ENCODE data around the gene SERTAD4. TPM values are rescaled to one million over a fixed set of nuclear protein-coding genes. Genes with fewer than 3 reads are reported as not detected.
A peak's percentile ranks its signal among the peaks of the same experiment; 100 is the strongest.

Gene SERTAD4
- total RNA-seq, 4 donors from 2014 or later: 0.60 to 6.7 (median 2.0) TPM

DNA sequence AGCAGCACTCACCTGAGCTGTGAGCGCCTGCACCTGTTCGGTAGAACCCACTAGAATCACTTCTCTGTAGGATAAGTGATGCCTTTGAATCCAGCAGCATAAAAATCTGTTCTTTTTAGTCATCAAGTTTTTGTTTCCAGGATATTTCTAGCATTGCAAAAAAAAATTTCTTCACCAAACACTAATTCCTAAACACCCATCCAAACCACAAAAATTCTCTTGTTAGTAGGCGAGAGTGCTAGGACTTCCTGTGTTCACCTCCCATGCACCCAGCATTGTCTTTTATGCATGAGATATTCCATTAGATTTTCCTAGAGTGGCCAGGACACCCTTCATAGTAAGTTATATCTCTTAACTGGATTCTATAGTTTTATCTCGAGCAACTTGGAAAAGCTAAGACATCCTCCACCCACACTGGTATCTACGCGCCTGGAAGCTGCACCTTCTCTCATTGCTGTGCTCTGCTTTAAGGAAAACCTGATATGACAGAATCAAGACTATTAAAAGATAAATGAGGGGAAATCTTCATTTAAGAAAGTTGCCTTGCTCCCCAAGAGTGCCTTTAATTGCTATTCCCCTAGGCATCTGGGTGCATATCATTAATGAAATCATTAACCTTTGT, 12.3 kb downstream of the SERTAD4 start:
- DNase-seq: no peak
- no peaks in the 10 kb centered on the region for H3K27me3 ChIP-seq
- H3K4me1 ChIP-seq: peaks cover 0 to 6% (median 3%) of the 10 kb centered on the region in 4 donors
- H3K4me3 ChIP-seq: no peak overlapping the region
- in situ Hi-C loops (cut with MboI; ENCODE audit: low pct_ligation_motif_present in 1 of 4, low pct_unique_long_range_greater_than_20kb in 1 of 4, low sequenced_read_pairs in 3 of 4): no loop called here
- H3K36me3 ChIP-seq: no peaks in the 10 kb centered on the region
- no peaks in the 10 kb centered on the region for H3K9me3 ChIP-seq
- intact Hi-C loops (cut with DNase I; ENCODE audit: low total_unique reads): no loop called here
- TF ChIP-seq, protein P1, sequence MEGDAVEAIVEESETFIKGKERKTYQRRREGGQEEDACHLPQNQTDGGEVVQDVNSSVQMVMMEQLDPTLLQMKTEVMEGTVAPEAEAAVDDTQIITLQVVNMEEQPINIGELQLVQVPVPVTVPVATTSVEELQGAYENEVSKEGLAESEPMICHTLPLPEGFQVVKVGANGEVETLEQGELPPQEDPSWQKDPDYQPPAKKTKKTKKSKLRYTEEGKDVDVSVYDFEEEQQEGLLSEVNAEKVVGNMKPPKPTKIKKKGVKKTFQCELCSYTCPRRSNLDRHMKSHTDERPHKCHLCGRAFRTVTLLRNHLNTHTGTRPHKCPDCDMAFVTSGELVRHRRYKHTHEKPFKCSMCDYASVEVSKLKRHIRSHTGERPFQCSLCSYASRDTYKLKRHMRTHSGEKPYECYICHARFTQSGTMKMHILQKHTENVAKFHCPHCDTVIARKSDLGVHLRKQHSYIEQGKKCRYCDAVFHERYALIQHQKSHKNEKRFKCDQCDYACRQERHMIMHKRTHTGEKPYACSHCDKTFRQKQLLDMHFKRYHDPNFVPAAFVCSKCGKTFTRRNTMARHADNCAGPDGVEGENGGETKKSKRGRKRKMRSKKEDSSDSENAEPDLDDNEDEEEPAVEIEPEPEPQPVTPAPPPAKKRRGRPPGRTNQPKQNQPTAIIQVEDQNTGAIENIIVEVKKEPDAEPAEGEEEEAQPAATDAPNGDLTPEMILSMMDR (IDR thresholded peaks at IDR 0.05): no peak
- WGBS, 2 donors (ENCODE audit: low coverage in 1 of 2): 83 to 87% methylated on average over 6 of the region's 6 CpGs
- no peak overlapping the region for H3K27ac ChIP-seq

DNA sequence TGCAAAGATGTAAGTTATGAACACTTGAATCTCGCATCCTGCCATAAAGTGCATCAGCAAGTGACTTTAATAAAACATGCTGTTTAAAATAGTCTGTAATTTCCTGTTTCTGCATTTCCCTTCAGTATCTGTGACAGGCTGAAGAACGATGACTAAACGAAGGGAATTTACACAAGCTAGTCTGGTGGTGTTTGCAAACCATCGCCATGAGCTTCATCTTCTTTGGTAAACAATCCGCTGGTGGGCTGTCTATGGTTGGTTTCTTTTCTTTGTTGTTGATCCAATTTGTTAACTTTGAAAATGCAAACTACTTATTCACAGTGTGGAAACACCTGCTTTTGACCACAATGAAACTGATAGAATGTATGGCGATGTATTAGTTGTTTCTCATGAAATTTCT, 13.9 kb downstream of the SERTAD4 start:
- Histone ChIP-seq H3K4me3 (no peak overlapping the region), H3K36me3 (no peaks in the 10 kb centered on the region), H3K27ac (no peak overlapping the region), H3K27me3 (no peaks in the 10 kb centered on the region), H3K4me1 (peaks cover 0 to 12% (median 11%) of the 10 kb centered on the region in 4 donors), H3K9me3 (no peaks in the 10 kb centered on the region)
- in situ Hi-C loops (cut with MboI; ENCODE audit: low pct_ligation_motif_present in 1 of 4, low pct_unique_long_range_greater_than_20kb in 1 of 4, low sequenced_read_pairs in 3 of 4): no loop called here
- whole genome bisulfite sequencing, 2 donors (ENCODE audit: low coverage in 1 of 2): 54 to 59% methylated on average over 6 of the region's 6 CpGs
- intact Hi-C loops (cut with DNase I; ENCODE audit: low total_unique reads): no loop called here
- no peak for DNase-seq
- TF ChIP-seq POLR2AphosphoS5 (IDR thresholded peaks at IDR 0.05): no peak
- TF ChIP-seq, protein P1 (IDR thresholded peaks at IDR 0.05): no peak
- no peak for TF ChIP-seq POLR2A (IDR thresholded peaks at IDR 0.05)
- no peak for TF ChIP-seq EP300 (IDR thresholded peaks at IDR 0.05; ENCODE audit: low read depth)

DNA sequence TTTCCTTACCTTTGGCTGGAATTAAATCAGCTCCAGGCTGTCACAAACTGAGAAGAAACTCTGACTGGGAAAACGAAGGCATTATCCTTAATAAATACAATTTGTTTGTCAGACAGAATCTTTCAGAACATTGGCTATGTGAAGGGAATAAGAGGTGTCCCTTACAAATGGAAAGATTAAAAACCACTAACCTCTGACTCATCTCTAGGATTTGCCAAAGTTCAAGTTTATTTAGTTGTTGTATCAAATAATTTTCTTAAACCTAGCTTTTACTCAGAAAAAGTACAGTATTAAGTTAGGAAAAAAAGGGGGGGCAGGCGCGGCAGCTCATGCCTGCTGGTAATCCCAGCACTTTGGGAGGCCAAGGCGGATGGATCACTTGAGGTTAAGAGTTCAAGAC, 15.7 kb downstream of the SERTAD4 start:
- intact Hi-C loops (cut with DNase I; ENCODE audit: low total_unique reads) (no loop called here), in situ Hi-C loops (cut with MboI; ENCODE audit: low pct_ligation_motif_present in 1 of 4, low pct_unique_long_range_greater_than_20kb in 1 of 4, low sequenced_read_pairs in 3 of 4) (no loop called here)
- Histone ChIP-seq H3K36me3 (no peaks in the 10 kb centered on the region), H3K27ac (no peak overlapping the region), H3K4me1 (peaks cover 0 to 30% (median 27%) of the 10 kb centered on the region in 4 donors), H3K27me3 (peaks cover 7% of the 10 kb centered on the region), H3K9me3 (no peaks in the 10 kb centered on the region), H3K4me3 (no peak overlapping the region)
- TF ChIP-seq, protein P1 (IDR thresholded peaks at IDR 0.05): no peak
- TF ChIP-seq POLR2A (IDR thresholded peaks at IDR 0.05) (no peak), EP300 (IDR thresholded peaks at IDR 0.05; ENCODE audit: low read depth) (no peak), POLR2AphosphoS5 (IDR thresholded peaks at IDR 0.05) (no peak)
- DNase-seq: no peak
- WGBS, 2 donors (ENCODE audit: low coverage in 1 of 2): 33 to 82% methylated on average over 1 to 4 of the region's 4 CpGs

DNA sequence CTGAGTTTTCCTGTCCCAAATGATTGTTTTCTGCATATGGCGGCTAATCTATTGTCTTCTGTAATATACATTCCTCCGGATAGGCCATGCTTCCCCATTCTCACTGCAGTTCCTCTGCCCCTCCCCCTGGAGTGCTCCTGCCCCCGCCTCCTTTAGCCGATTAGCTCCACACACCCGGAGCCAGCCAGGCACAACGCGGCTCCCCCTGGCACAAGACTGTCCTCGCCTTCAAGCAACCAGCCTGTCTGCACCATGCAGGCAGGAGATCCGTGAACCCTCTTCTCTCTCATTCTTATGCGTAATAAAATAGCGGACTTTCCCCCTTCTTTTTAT, 18.0 kb downstream of the SERTAD4 start:
- Histone ChIP-seq H3K27ac (peak overlapping the region; percentile 66 to 76 (median 70)), H3K36me3 (no peaks in the 10 kb centered on the region), H3K4me3 (peak overlapping the region in 2 of 4 donors; percentile 43 to 66), H3K27me3 (peaks cover 14% of the 10 kb centered on the region), H3K9me3 (no peaks in the 10 kb centered on the region), H3K4me1 (peaks cover 0 to 30% (median 27%) of the 10 kb centered on the region in 4 donors)
- in situ Hi-C loops (cut with MboI; ENCODE audit: low pct_ligation_motif_present in 1 of 4, low pct_unique_long_range_greater_than_20kb in 1 of 4, low sequenced_read_pairs in 3 of 4) (no loop called here), intact Hi-C loops (cut with DNase I; ENCODE audit: low total_unique reads) (no loop called here)
- 10 to 30% methylated on average over 6 to 11 of the region's 11 CpGs for WGBS, 2 donors (ENCODE audit: low coverage in 1 of 2)
- peak; percentile 33 for DNase-seq
- TF ChIP-seq POLR2AphosphoS5 (IDR thresholded peaks at IDR 0.05) (no peak), EP300 (IDR thresholded peaks at IDR 0.05; ENCODE audit: low read depth) (no peak), POLR2A (IDR thresholded peaks at IDR 0.05) (no peak)
- TF ChIP-seq, protein P1 (IDR thresholded peaks at IDR 0.05): no peak
